A549 (cell line): ENCODE measurements around the gene MGLL.

Source experiments
- CBX2 ChIP-seq: fragments of 200-600 bp; sonication (generic); IDR thresholded peaks from 2 replicates; pipeline ENCODE4 v1.6.1; 2016; ENCODE audit warnings: low read depth, mild to moderate bottlenecking, borderline replicate concordance
- HOXA7 ChIP-seq: fragments of 250-450 bp; sonication (Bioruptor Pico); IDR thresholded peaks from 2 replicates; pipeline ENCODE4 v1.5.0; 2020; ENCODE audit warnings: mild to moderate bottlenecking, moderate library complexity
- KDM1A ChIP-seq: fragments of 200-600 bp; sonication (generic); IDR thresholded peaks from 2 replicates; pipeline ENCODE4 v1.6.1; 2016; ENCODE audit warnings: low read depth, mild to moderate bottlenecking
- MAFK ChIP-seq: fragments of 450-650 bp; IDR thresholded peaks from 2 replicates; pipeline ENCODE4 v1.6.1; 2014; ENCODE audit not compliant: partially characterized antibody
- POLR2A ChIP-seq: IDR thresholded peaks from 2 replicates; pipeline ENCODE4 v1.6.1; 2012; ENCODE audit warnings: mild to moderate bottlenecking, low read length
- RCOR1 ChIP-seq: fragments of 150-350 bp; IDR thresholded peaks from 2 replicates; pipeline ENCODE4 v1.6.1; 2014; ENCODE audit warnings: antibody characterized with exemption, low read length, low read depth
- RNF2 ChIP-seq: fragments of 200-600 bp; sonication (generic); IDR thresholded peaks from 2 replicates; pipeline ENCODE4 v1.6.1; 2016; ENCODE audit warnings: low read depth, mild to moderate bottlenecking, antibody characterized with exemption, moderate library complexity, borderline replicate concordance
- TF ChIP-seq, protein P1 (sequence below): fragments of >200 bp; sonication (Bioruptor Twin); formaldehyde crosslinking; IDR thresholded peaks from 3 replicates; pipeline ENCODE4 v1.5.1; 2016
- TF ChIP-seq, protein P2 (sequence below): fragments of 150-350 bp; IDR thresholded peaks from 2 replicates; pipeline ENCODE4 v1.6.1; 2014; ENCODE audit warnings: low read depth, mild to moderate bottlenecking, low read length

DNA sequence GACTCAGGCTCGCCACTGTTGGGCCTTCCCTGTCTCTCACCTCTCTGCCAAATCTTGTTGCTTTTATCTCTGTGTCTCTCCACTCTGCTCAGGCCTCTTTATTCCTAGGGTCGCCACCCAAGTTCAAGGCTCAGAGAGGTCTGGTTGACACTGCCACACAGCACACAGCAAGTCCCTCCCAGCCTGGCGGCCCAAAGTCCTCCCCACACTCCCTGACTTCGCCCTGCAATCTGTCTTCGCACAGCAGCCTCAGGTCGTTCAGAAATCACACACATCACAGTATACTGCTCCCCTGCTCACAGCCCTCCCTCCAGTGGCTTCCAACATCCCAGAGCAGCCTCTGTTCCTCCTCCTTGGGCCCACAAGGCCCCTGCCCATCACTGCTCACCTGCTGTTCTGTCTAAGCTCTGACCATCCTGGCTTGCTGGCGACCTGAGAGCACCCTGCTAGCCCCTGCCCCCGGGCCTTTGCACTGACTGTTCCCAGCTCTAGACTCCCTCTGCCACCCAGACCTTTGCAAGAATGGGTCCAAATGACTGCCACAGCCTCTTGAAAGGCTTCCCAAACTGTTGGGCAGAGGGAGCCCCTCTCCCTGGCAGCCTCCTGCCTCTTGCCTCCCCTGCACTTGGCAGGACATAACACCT, 48.4 kb downstream of the MGLL start:
- no peak for TF ChIP-seq MAFK
- TF ChIP-seq HOXA7 (CRISPR knock-in tag): no peak
- TF ChIP-seq, protein P1, sequence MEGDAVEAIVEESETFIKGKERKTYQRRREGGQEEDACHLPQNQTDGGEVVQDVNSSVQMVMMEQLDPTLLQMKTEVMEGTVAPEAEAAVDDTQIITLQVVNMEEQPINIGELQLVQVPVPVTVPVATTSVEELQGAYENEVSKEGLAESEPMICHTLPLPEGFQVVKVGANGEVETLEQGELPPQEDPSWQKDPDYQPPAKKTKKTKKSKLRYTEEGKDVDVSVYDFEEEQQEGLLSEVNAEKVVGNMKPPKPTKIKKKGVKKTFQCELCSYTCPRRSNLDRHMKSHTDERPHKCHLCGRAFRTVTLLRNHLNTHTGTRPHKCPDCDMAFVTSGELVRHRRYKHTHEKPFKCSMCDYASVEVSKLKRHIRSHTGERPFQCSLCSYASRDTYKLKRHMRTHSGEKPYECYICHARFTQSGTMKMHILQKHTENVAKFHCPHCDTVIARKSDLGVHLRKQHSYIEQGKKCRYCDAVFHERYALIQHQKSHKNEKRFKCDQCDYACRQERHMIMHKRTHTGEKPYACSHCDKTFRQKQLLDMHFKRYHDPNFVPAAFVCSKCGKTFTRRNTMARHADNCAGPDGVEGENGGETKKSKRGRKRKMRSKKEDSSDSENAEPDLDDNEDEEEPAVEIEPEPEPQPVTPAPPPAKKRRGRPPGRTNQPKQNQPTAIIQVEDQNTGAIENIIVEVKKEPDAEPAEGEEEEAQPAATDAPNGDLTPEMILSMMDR: no peak
- no peak for TF ChIP-seq RNF2
- TF ChIP-seq CBX2: no peak
- TF ChIP-seq RCOR1: no peak
- TF ChIP-seq, protein P2, sequence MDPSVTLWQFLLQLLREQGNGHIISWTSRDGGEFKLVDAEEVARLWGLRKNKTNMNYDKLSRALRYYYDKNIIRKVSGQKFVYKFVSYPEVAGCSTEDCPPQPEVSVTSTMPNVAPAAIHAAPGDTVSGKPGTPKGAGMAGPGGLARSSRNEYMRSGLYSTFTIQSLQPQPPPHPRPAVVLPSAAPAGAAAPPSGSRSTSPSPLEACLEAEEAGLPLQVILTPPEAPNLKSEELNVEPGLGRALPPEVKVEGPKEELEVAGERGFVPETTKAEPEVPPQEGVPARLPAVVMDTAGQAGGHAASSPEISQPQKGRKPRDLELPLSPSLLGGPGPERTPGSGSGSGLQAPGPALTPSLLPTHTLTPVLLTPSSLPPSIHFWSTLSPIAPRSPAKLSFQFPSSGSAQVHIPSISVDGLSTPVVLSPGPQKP: no peak
- TF ChIP-seq POLR2A: no peak
- no peak for TF ChIP-seq KDM1A
